Measurements from ENCODE around the gene AFF3. TPM values are rescaled to one million over a fixed set of nuclear protein-coding genes. Genes with fewer than 3 reads are reported as not detected.

The AFF3 gene
- total and polyA plus RNA-seq, 2 of the 13 experiments (the other 11 are each of a cell fraction or from before 2014, with no cell fraction given), result not detected

- no peak overlapping the region for H3K4me2 ChIP-seq (ENCODE audit: low read depth, low read length)
- 71% methylated on average over 2 of the region's 2 CpGs for WGBS (ENCODE audit: low lambda C conversion rate)
- no peaks in the 10 kb centered on the region for H4K20me1 ChIP-seq (ENCODE audit: insufficient read depth, low read length)
- no peak for DNase-seq (ENCODE audit: low spot score)
- no peaks in the 10 kb centered on the region for H3K79me2 ChIP-seq (ENCODE audit: insufficient read depth, low read length)
- H2AFZ ChIP-seq (ENCODE audit: low read length), result no peak overlapping the region
- no peak overlapping the region for H3K27ac ChIP-seq (ENCODE audit: extremely low read length, insufficient read depth, low read length)
- no peaks in the 10 kb centered on the region for H3K27me3 ChIP-seq (ENCODE audit: control insufficient read depth in 1 of 2, insufficient read depth in 2 of 2, low read length in 2 of 2)
- no peak for FAIRE-seq
- BruUV-seq (replicated peaks), result no TSS peak
- CTCF ChIA-PET (ENCODE audit: low intra/inter-chr PET ratio, low total read pairs), result no interaction called here
- H3K36me3 ChIP-seq (replicated peaks in 1 of 2; ENCODE audit: control insufficient read depth in 1 of 2, insufficient read depth in 2 of 2, low read length in 2 of 2), result no peaks in the 10 kb centered on the region
- H3K9ac ChIP-seq (ENCODE audit: insufficient read depth, low read depth, low read length), result no peak overlapping the region
- no peaks in the 10 kb centered on the region for H3K4me1 ChIP-seq (ENCODE audit: insufficient read depth, low read length)
- no peak for ATAC-seq
- H3K4me3 ChIP-seq (replicated peaks in 1 of 3; ENCODE audit: insufficient read depth in 1 of 3, low read depth in 2 of 3, low read length in 3 of 3), result no peak overlapping the region
- intact Hi-C loops (cut with micrococcal nuclease; ENCODE audit: unreplicated experiment), result no loop called here
- in situ Hi-C loops (cut with HindIII; ENCODE audit: extremely low pct_ligation_motif_present, low pct_unique_long_range_greater_than_20kb), result no loop called here
- POLR2A ChIA-PET, result no interaction called here
- H3K9me3 ChIP-seq (ENCODE audit: low read length), result no peaks in the 10 kb centered on the region
- TF ChIP-seq ZNF30 (CRISPR knock-in tag; IDR thresholded peaks at IDR 0.05) (no peak), HIC2 (CRISPR knock-in tag; IDR thresholded peaks at IDR 0.05; ENCODE audit: low read depth) (no peak), ZFP36 (IDR thresholded peaks at IDR 0.05; ENCODE audit: borderline replicate concordance, low read depth, low read length, partially characterized antibody) (no peak), ZNF598 (CRISPR knock-in tag; IDR thresholded peaks at IDR 0.05; ENCODE audit: borderline replicate concordance) (no peak), ZNF841 (CRISPR knock-in tag; IDR thresholded peaks at IDR 0.05; ENCODE audit: borderline replicate concordance) (no peak), BCLAF1 (IDR thresholded peaks at IDR 0.05) (no peak)
Measured at GRCh38 chr2:99715956-99716355, 426.4 kb downstream of the AFF3 start.

All from HepG2 (cell line).